ENCODE data around the gene SULF2.
A peak's percentile ranks its signal among the peaks of the same experiment; 100 is the strongest.

SULF2 gene

GRCh38 chr20:47610247-47610944, 174.9 kb downstream of the SULF2 start:
- no peaks in the 10 kb centered on the region for H3K9me3 ChIP-seq (ENCODE audit: insufficient read depth, low read depth, low read length)
- H3K4me3 ChIP-seq (ENCODE audit: low read length, poor library complexity, severe bottlenecking): peak overlapping the region; percentile 13
- H3K27me3 ChIP-seq (ENCODE audit: insufficient read depth, low read length, poor library complexity, severe bottlenecking): no peaks in the 10 kb centered on the region
- TF ChIP-seq EZH2phosphoT487 (IDR thresholded peaks at IDR 0.05; ENCODE audit: borderline replicate concordance): no peak
- TF ChIP-seq, protein P1, sequence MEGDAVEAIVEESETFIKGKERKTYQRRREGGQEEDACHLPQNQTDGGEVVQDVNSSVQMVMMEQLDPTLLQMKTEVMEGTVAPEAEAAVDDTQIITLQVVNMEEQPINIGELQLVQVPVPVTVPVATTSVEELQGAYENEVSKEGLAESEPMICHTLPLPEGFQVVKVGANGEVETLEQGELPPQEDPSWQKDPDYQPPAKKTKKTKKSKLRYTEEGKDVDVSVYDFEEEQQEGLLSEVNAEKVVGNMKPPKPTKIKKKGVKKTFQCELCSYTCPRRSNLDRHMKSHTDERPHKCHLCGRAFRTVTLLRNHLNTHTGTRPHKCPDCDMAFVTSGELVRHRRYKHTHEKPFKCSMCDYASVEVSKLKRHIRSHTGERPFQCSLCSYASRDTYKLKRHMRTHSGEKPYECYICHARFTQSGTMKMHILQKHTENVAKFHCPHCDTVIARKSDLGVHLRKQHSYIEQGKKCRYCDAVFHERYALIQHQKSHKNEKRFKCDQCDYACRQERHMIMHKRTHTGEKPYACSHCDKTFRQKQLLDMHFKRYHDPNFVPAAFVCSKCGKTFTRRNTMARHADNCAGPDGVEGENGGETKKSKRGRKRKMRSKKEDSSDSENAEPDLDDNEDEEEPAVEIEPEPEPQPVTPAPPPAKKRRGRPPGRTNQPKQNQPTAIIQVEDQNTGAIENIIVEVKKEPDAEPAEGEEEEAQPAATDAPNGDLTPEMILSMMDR (conservative IDR thresholded peaks at IDR 0.05; ENCODE audit: low read length): no peak
- H3K79me2 ChIP-seq (ENCODE audit: insufficient read depth, low read length): peaks cover 16% of the 10 kb centered on the region; the same call in 1 of the 2 replicates
- H3K9ac ChIP-seq (ENCODE audit: low read depth, low read length, poor library complexity, severe bottlenecking): no peak overlapping the region
- H4K20me1 ChIP-seq (ENCODE audit: insufficient read depth, low read length, poor library complexity, severe bottlenecking): no peaks in the 10 kb centered on the region
- no peaks in the 10 kb centered on the region for H3K9me2 ChIP-seq (replicated peaks; ENCODE audit: low read depth, low read length)
- H3F3A ChIP-seq (ENCODE audit: low read depth): no peaks in the 10 kb centered on the region
- H3K4me1 ChIP-seq (ENCODE audit: insufficient read depth, low read length, poor library complexity, severe bottlenecking): peaks cover 23% of the 10 kb centered on the region
- H2AFZ ChIP-seq (ENCODE audit: low read length): no peak overlapping the region
- no peaks in the 10 kb centered on the region for H3K36me3 ChIP-seq (ENCODE audit: insufficient read depth, low read length)
- peak overlapping the region; percentile 58 for H3K4me2 ChIP-seq (ENCODE audit: low read depth, low read length, poor library complexity, severe bottlenecking)

- H4K20me1 ChIP-seq (ENCODE audit: insufficient read depth, low read length, poor library complexity, severe bottlenecking): no peaks in the 10 kb centered on the region
- H2AFZ ChIP-seq (ENCODE audit: low read length): no peak overlapping the region
- peaks cover 16% of the 10 kb centered on the region; the same call in 1 of the 2 replicates for H3K79me2 ChIP-seq (ENCODE audit: insufficient read depth, low read length)
- no peaks in the 10 kb centered on the region for H3K27me3 ChIP-seq (ENCODE audit: insufficient read depth, low read length, poor library complexity, severe bottlenecking)
- H3K9me3 ChIP-seq (ENCODE audit: insufficient read depth, low read depth, low read length): no peaks in the 10 kb centered on the region
- H3K4me2 ChIP-seq (ENCODE audit: low read depth, low read length, poor library complexity, severe bottlenecking): no peak overlapping the region
- H3K4me1 ChIP-seq (ENCODE audit: insufficient read depth, low read length, poor library complexity, severe bottlenecking): peaks cover 23% of the 10 kb centered on the region
- H3K9ac ChIP-seq (ENCODE audit: low read depth, low read length, poor library complexity, severe bottlenecking): no peak overlapping the region
- no peak for TF ChIP-seq EZH2phosphoT487 (IDR thresholded peaks at IDR 0.05; ENCODE audit: borderline replicate concordance)
- TF ChIP-seq, protein P1 (conservative IDR thresholded peaks at IDR 0.05; ENCODE audit: low read length): no peak
- no peak overlapping the region for H3K4me3 ChIP-seq (ENCODE audit: low read length, poor library complexity, severe bottlenecking)
- H3F3A ChIP-seq (ENCODE audit: low read depth): no peaks in the 10 kb centered on the region
- H3K9me2 ChIP-seq (replicated peaks; ENCODE audit: low read depth, low read length): no peaks in the 10 kb centered on the region
- H3K36me3 ChIP-seq (ENCODE audit: insufficient read depth, low read length): no peaks in the 10 kb centered on the region
These were observed 176.3 kb downstream of the SULF2 start for GRCh38 chr20:47609001-47609400.
